Measurements from ENCODE around the gene TRPM3. TPM values are rescaled to one million over a fixed set of nuclear protein-coding genes. Genes with fewer than 3 reads are reported as not detected.

Gene TRPM3
- total RNA-seq, 4 donors from 2014 or later = 5.2 to 8.1 (median 7.3) TPM

GRCh38 chr9:71010258-71010657, 111.2 kb downstream of the TRPM3 start:
- WGBS, 2 donors = 81 to 84% methylated on average over 3 of the region's 3 CpGs
- H3K9me3 ChIP-seq = peaks cover 0 to 12% (median 7%) of the 10 kb centered on the region in 4 donors
- no peak for TF ChIP-seq CTCF (IDR thresholded peaks at IDR 0.05)
- no peak for TF ChIP-seq EP300 (IDR thresholded peaks at IDR 0.05)
- no peak for TF ChIP-seq POLR2A (IDR thresholded peaks at IDR 0.05)
- H3K27me3 ChIP-seq = no peaks in the 10 kb centered on the region
- H3K4me1 ChIP-seq = no peaks in the 10 kb centered on the region
- H3K4me3 ChIP-seq = no peak overlapping the region
- no peaks in the 10 kb centered on the region for H3K36me3 ChIP-seq
- DNase-seq (ENCODE audit: low spot score in 2 of 2) = no peak
- no peak overlapping the region for H3K27ac ChIP-seq

GRCh38 chr9:71005456-71005855, 116.0 kb downstream of the TRPM3 start:
- H3K9me3 ChIP-seq = peaks cover 0 to 29% (median 10%) of the 10 kb centered on the region in 4 donors
- no peaks in the 10 kb centered on the region for H3K27me3 ChIP-seq
- no peaks in the 10 kb centered on the region for H3K4me1 ChIP-seq
- DNase-seq (ENCODE audit: low spot score in 2 of 2) = no peak
- H3K4me3 ChIP-seq = no peak overlapping the region
- H3K36me3 ChIP-seq = no peaks in the 10 kb centered on the region
- 87 to 90% methylated on average over 2 of the region's 2 CpGs for WGBS, 2 donors
- TF ChIP-seq CTCF (IDR thresholded peaks at IDR 0.05) (no peak), EP300 (IDR thresholded peaks at IDR 0.05) (no peak), POLR2A (IDR thresholded peaks at IDR 0.05) (no peak)
- no peak overlapping the region for H3K27ac ChIP-seq

- TF ChIP-seq POLR2A (IDR thresholded peaks at IDR 0.05) (no peak), EP300 (IDR thresholded peaks at IDR 0.05) (no peak), CTCF (IDR thresholded peaks at IDR 0.05) (no peak)
- Histone ChIP-seq H3K4me3 (no peak overlapping the region), H3K27ac (no peak overlapping the region), H3K27me3 (no peaks in the 10 kb centered on the region), H3K9me3 (peaks cover 0 to 29% (median 9%) of the 10 kb centered on the region in 4 donors), H3K4me1 (peaks cover 0 to 4% (median 0%) of the 10 kb centered on the region in 4 donors), H3K36me3 (no peaks in the 10 kb centered on the region)
- DNase-seq (ENCODE audit: low spot score in 2 of 2) = no peak
- WGBS, 2 donors = 99 to 100% methylated on average over 4 of the region's 4 CpGs
These were observed 117.2 kb downstream of the TRPM3 start for GRCh38 chr9:71004196-71004595.

GRCh38 chr9:71003346-71003745, 118.1 kb downstream of the TRPM3 start:
- H3K27me3 ChIP-seq = no peaks in the 10 kb centered on the region
- H3K4me3 ChIP-seq = no peak overlapping the region
- H3K4me1 ChIP-seq = peaks cover 0 to 4% (median 0%) of the 10 kb centered on the region in 4 donors
- H3K27ac ChIP-seq = no peak overlapping the region
- DNase-seq (ENCODE audit: low spot score in 2 of 2) = no peak
- TF ChIP-seq POLR2A (IDR thresholded peaks at IDR 0.05) = no peak
- no peak for TF ChIP-seq EP300 (IDR thresholded peaks at IDR 0.05)
- TF ChIP-seq CTCF (IDR thresholded peaks at IDR 0.05) = no peak
- peaks cover 0 to 29% (median 9%) of the 10 kb centered on the region in 4 donors for H3K9me3 ChIP-seq
- H3K36me3 ChIP-seq = no peaks in the 10 kb centered on the region
- WGBS, 2 donors = 97 to 98% methylated on average over 4 of the region's 4 CpGs

GRCh38 chr9:71001780-71002386, 119.5 kb downstream of the TRPM3 start:
- Histone ChIP-seq H3K27me3 (no peaks in the 10 kb centered on the region), H3K4me1 (peaks cover 0 to 4% (median 0%) of the 10 kb centered on the region in 4 donors), H3K36me3 (no peaks in the 10 kb centered on the region), H3K4me3 (no peak overlapping the region), H3K9me3 (peaks cover 0 to 29% (median 9%) of the 10 kb centered on the region in 4 donors), H3K27ac (no peak overlapping the region)
- no peak for DNase-seq (ENCODE audit: low spot score in 2 of 2)
- WGBS, 2 donors = 72 to 73% methylated on average over 5 of the region's 5 CpGs
- no peak for TF ChIP-seq CTCF (IDR thresholded peaks at IDR 0.05)
- no peak for TF ChIP-seq POLR2A (IDR thresholded peaks at IDR 0.05)
